Loucy (cell line): ENCODE data around the gene SMC6.
A peak's percentile ranks its signal among the peaks of the same experiment; 100 is the strongest.

Experiments used
- H2AFZ ChIP-seq: fragments of 200-600 bp; sonication (generic); 2 replicates; pipeline ENCODE4 v1.6.0; 2016; ENCODE audit warnings: antibody characterized with exemption, mild to moderate bottlenecking, low read length, moderate library complexity
- H3F3A ChIP-seq: fragments of 200-600 bp; 2 replicates; pipeline ENCODE4 v1.6.0; 2016; ENCODE audit warnings: antibody characterized with exemption, low read depth, mild to moderate bottlenecking
- H3K27me3 ChIP-seq: fragments of 200-600 bp; sonication (generic); 2 replicates; pipeline ENCODE4 v1.6.1; 2014; ENCODE audit warnings: low read length, mild to moderate bottlenecking; ENCODE audit not compliant: insufficient read depth, poor library complexity, severe bottlenecking
- H3K36me3 ChIP-seq: fragments of 200-600 bp; sonication (generic); 2 replicates; pipeline ENCODE4 v1.6.1; 2016; ENCODE audit warnings: low read length; ENCODE audit not compliant: insufficient read depth
- H3K4me1 ChIP-seq: fragments of 200-600 bp; sonication (generic); 2 replicates; pipeline ENCODE4 v1.5.1; 2014; ENCODE audit warnings: low read length, mild to moderate bottlenecking; ENCODE audit not compliant: insufficient read depth, poor library complexity, severe bottlenecking
- H3K4me2 ChIP-seq: fragments of 200-600 bp; sonication (generic); 2 replicates; pipeline ENCODE4 v1.6.0; 2014; ENCODE audit warnings: antibody characterized with exemption, low read length, low read depth, mild to moderate bottlenecking; ENCODE audit not compliant: poor library complexity, severe bottlenecking
- H3K4me3 ChIP-seq: fragments of 200-600 bp; sonication (generic); 2 replicates; pipeline ENCODE4 v1.5.1; 2014; ENCODE audit warnings: low read length, mild to moderate bottlenecking, mixed read lengths; ENCODE audit not compliant: poor library complexity, severe bottlenecking
- H3K79me2 ChIP-seq: fragments of 200-600 bp; sonication (generic); 2 replicates; pipeline ENCODE4 v1.6.1; 2014; ENCODE audit warnings: low read length; ENCODE audit not compliant: insufficient read depth
- H3K9ac ChIP-seq: fragments of 200-600 bp; sonication (generic); 2 replicates; pipeline ENCODE4 v1.6.0; 2014; ENCODE audit warnings: mild to moderate bottlenecking, low read depth, low read length, moderate library complexity; ENCODE audit not compliant: poor library complexity, severe bottlenecking
- H3K9me2 ChIP-seq: fragments of 200-600 bp; sonication (generic); replicated peaks from 2 replicates; pipeline ENCODE4 v1.6.1; 2016; ENCODE audit warnings: low read depth, low read length, mixed read lengths
- H3K9me3 ChIP-seq: fragments of 200-600 bp; sonication (generic); 2 replicates; pipeline ENCODE4 v1.6.1; 2014; ENCODE audit warnings: mild to moderate bottlenecking, antibody characterized with exemption, low read length, low read depth; ENCODE audit not compliant: insufficient read depth
- H4K20me1 ChIP-seq: fragments of 200-600 bp; sonication (generic); 2 replicates; pipeline ENCODE4 v1.6.0; 2014; ENCODE audit warnings: antibody characterized with exemption, low read length, mild to moderate bottlenecking; ENCODE audit not compliant: insufficient read depth, poor library complexity, severe bottlenecking
- EZH2phosphoT487 ChIP-seq: fragments of 200-600 bp; IDR thresholded peaks from 2 replicates; pipeline ENCODE4 v1.6.1; 2018; ENCODE audit warnings: antibody characterized with exemption, mild to moderate bottlenecking, moderate library complexity, borderline replicate concordance
- TF ChIP-seq, protein P1 (sequence below): fragments of 200-600 bp; sonication (generic); conservative IDR thresholded peaks from 2 replicates; pipeline ENCODE4 v1.5.1; 2014; ENCODE audit warnings: mild to moderate bottlenecking, antibody characterized with exemption, low read length

Gene SMC6

GRCh38 chr2:17793803-17794354, 40.3 kb upstream of the SMC6 start:
- H2AFZ ChIP-seq: no peak overlapping the region
- no peaks in the 10 kb centered on the region for H3K79me2 ChIP-seq
- H4K20me1 ChIP-seq: no peaks in the 10 kb centered on the region
- no peaks in the 10 kb centered on the region for H3K9me2 ChIP-seq
- no peak overlapping the region for H3K9ac ChIP-seq
- no peaks in the 10 kb centered on the region for H3K9me3 ChIP-seq
- peaks cover 7% of the 10 kb centered on the region; the same call in 1 of the 2 replicates for H3F3A ChIP-seq
- H3K36me3 ChIP-seq: no peaks in the 10 kb centered on the region
- peaks cover 20% of the 10 kb centered on the region for H3K4me1 ChIP-seq
- no peak for TF ChIP-seq EZH2phosphoT487
- TF ChIP-seq, protein P1, sequence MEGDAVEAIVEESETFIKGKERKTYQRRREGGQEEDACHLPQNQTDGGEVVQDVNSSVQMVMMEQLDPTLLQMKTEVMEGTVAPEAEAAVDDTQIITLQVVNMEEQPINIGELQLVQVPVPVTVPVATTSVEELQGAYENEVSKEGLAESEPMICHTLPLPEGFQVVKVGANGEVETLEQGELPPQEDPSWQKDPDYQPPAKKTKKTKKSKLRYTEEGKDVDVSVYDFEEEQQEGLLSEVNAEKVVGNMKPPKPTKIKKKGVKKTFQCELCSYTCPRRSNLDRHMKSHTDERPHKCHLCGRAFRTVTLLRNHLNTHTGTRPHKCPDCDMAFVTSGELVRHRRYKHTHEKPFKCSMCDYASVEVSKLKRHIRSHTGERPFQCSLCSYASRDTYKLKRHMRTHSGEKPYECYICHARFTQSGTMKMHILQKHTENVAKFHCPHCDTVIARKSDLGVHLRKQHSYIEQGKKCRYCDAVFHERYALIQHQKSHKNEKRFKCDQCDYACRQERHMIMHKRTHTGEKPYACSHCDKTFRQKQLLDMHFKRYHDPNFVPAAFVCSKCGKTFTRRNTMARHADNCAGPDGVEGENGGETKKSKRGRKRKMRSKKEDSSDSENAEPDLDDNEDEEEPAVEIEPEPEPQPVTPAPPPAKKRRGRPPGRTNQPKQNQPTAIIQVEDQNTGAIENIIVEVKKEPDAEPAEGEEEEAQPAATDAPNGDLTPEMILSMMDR: no peak
- no peak overlapping the region for H3K4me2 ChIP-seq
- H3K27me3 ChIP-seq: peaks cover 46% of the 10 kb centered on the region
- H3K4me3 ChIP-seq: no peak overlapping the region

DNA sequence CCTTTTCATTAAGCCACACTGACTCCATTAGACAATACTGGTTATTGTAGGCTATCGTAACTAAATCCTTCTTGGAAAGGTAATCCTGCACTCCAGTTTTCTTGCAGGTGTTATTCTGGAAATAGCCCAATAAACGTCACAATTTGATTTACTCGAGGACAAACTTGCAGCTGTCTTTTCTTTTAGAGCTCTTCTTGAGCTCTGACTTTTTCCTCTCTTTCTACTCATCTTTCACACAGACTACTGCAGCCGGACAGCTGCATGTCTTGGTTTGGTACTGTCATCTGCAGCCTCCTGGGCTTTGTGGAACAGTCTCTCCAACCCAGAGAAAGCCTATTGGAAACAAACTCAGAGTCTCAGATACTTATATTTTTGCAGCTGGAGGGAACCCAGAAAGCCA, 39.7 kb upstream of the SMC6 start:
- Histone ChIP-seq H3K79me2 (no peaks in the 10 kb centered on the region), H3K27me3 (peaks cover 42% of the 10 kb centered on the region), H3K9me3 (no peaks in the 10 kb centered on the region), H3K4me2 (no peak overlapping the region), H3K4me3 (no peak overlapping the region), H3K36me3 (no peaks in the 10 kb centered on the region), H3F3A (peaks cover 7% of the 10 kb centered on the region; the same call in 1 of the 2 replicates), H3K4me1 (peaks cover 20% of the 10 kb centered on the region), H2AFZ (no peak overlapping the region), H4K20me1 (no peaks in the 10 kb centered on the region), H3K9ac (no peak overlapping the region), H3K9me2 (no peaks in the 10 kb centered on the region)
- TF ChIP-seq, protein P1: no peak
- no peak for TF ChIP-seq EZH2phosphoT487

DNA sequence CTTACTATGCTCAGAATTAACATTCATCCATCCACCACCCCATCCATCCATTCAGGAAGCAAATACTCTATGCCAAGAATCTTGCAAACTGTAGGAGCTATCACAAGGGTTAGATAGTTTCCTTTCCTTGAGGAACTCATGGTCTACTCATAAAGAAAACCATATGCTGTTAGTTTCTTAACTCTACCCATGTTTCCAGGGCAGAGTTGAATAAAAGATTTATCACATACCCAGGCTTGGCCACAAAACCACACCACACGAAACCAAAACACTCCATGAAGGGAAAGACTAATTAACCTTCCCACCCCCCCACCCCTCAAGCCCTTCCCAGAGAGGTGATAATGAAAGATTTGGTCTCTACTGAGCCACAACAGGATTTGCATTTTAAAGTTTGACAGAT, 38.9 kb upstream of the SMC6 start:
- Histone ChIP-seq H3K9me3 (no peaks in the 10 kb centered on the region), H4K20me1 (no peaks in the 10 kb centered on the region), H2AFZ (no peak overlapping the region), H3K9me2 (no peaks in the 10 kb centered on the region), H3K9ac (no peak overlapping the region), H3K4me1 (peaks cover 20% of the 10 kb centered on the region), H3K4me3 (no peak overlapping the region), H3F3A (peaks cover 7% of the 10 kb centered on the region; the same call in 1 of the 2 replicates), H3K4me2 (peak overlapping the region; percentile 30), H3K79me2 (no peaks in the 10 kb centered on the region), H3K27me3 (peaks cover 38% of the 10 kb centered on the region), H3K36me3 (no peaks in the 10 kb centered on the region)
- TF ChIP-seq, protein P1: no peak
- no peak for TF ChIP-seq EZH2phosphoT487
